HCT116 (cell line): ENCODE measurements around the gene RAPGEF3. TPM values are rescaled to one million over a fixed set of nuclear protein-coding genes. Genes with fewer than 3 reads are reported as not detected.

Source experiments
- ATAC-seq: fragments of 200-7000 bp; cut with Tn5 transposase; 2 replicates; pipeline ENCODE4 v1.9.1; 2020; ENCODE audit warnings: mild to moderate bottlenecking, moderate library complexity
- BruUV-seq: library from RNA; stranded (reverse); fragments of 400-500 nt; replicated peaks from 2 replicates; lab custom pipeline; 2021; lab: Mats Ljungman, UMichigan
- CTCF ChIA-PET: fragments of 300-600 bp; sonication (Branson Sonifier 250); formaldehyde crosslinking; loops from one replicate; lab custom pipeline; 2021; ENCODE audit warnings: antibody characterized with exemption; lab: Charles Lee
- POLR2A ChIA-PET: fragments of 300-600, 350-600 bp; sonication (Branson Sonifier 250); formaldehyde crosslinking; loops from one replicate; lab custom pipeline; 2021; ENCODE audit warnings: antibody characterized with exemption; lab: Charles Lee
- RAD21 ChIA-PET, 2 experiments: fragments of 300-600 bp; sonication (Branson Sonifier 250); formaldehyde crosslinking; loops; one replicate each; lab custom pipeline; 2023; ENCODE audit warnings: low total read pairs in 2 of 2; ENCODE audit not compliant: uncharacterized antibody in 2 of 2, unreplicated experiment in 2 of 2, low non-redundant PET in 1 of 2; lab: Charles Lee
- DNase-seq: peaks from one replicate; pipeline ENCODE4 v3.0.0-alpha.2; 2010; ENCODE audit warnings: low read depth, low spot score
- H2AFZ ChIP-seq: fragments of 200-600 bp; shearing (Covaris generic), sonication (generic); 2 replicates; pipeline ENCODE4 v1.6.1; 2017; ENCODE audit warnings: low read depth, mixed run types, mixed read lengths, antibody characterized with exemption, low read length; ENCODE audit not compliant: poor library complexity, severe bottlenecking
- H3K27ac ChIP-seq: 2 replicates; pipeline ENCODE4 v1.5.1; 2012; ENCODE audit warnings: low read depth, low read length
- H3K27me3 ChIP-seq: fragments of 200-600 bp; sonication (generic); 2 replicates; pipeline ENCODE4 v1.6.1; 2016; ENCODE audit warnings: mixed run types, low read length, mixed read lengths; ENCODE audit not compliant: insufficient read depth
- H3K36me3 ChIP-seq, 2 experiments: fragments of 200-500 bp in 1 of 2; fragments of 200-600 bp in 1 of 2; sonication (Bioruptor generic) in 1 of 2; sonication (generic) in 1 of 2; 2 replicates each; pipeline versions ENCODE4 v1.5.1 to v1.6.1; 2014 to 2016; ENCODE audit warnings: low read length in 2 of 2, inconsistent platforms in 1 of 2, mixed read lengths in 1 of 2, mixed run types in 1 of 2; ENCODE audit not compliant: insufficient read depth in 2 of 2, control insufficient read depth in 1 of 2
- H3K4me1 ChIP-seq, 2 experiments: fragments of 200-600 bp in 1 of 2; sonication (generic) in 1 of 2; 2 replicates each; pipeline versions ENCODE4 v1.5.1 to v1.6.1; 2012 to 2017; ENCODE audit warnings: low read length in 2 of 2, inconsistent platforms in 1 of 2, mild to moderate bottlenecking in 1 of 2, mixed read lengths in 1 of 2, mixed run types in 1 of 2, moderate library complexity in 1 of 2; ENCODE audit not compliant: insufficient read depth in 2 of 2, control insufficient read depth in 1 of 2
- H3K4me2 ChIP-seq: fragments of 200-600 bp; sonication (generic); 2 replicates; pipeline ENCODE4 v1.6.1; 2017; ENCODE audit warnings: mixed run types, low read length, mixed read lengths
- H3K4me3 ChIP-seq, 2 experiments: fragments of 200-600 bp in 1 of 2; sonication (generic) in 1 of 2; replicated peaks in 1 of 2; 2 replicates each; pipeline ENCODE4 v1.5.1; 2011 to 2016; ENCODE audit warnings: low read length in 2 of 2, control low read depth in 1 of 2, low read depth in 1 of 2, mild to moderate bottlenecking in 1 of 2, mixed read lengths in 1 of 2, mixed run types in 1 of 2
- H3K79me2 ChIP-seq: fragments of 200-600 bp; sonication (generic); 2 replicates; pipeline ENCODE4 v1.6.1; 2017; ENCODE audit warnings: mild to moderate bottlenecking, mixed run types, low read length, moderate library complexity, mixed read lengths; ENCODE audit not compliant: insufficient read depth
- H3K9ac ChIP-seq: fragments of 200-600 bp; sonication (generic); 2 replicates; pipeline ENCODE4 v1.6.1; 2016; ENCODE audit warnings: low read length, mixed read lengths
- H3K9me2 ChIP-seq: fragments of 200-600 bp; sonication (generic), shearing (Covaris generic); 2 replicates; pipeline ENCODE4 v1.6.1; 2017; ENCODE audit warnings: mixed run types, mild to moderate bottlenecking, moderate library complexity; ENCODE audit not compliant: insufficient read depth
- H3K9me3 ChIP-seq, 2 experiments: fragments of 200-500 bp in 1 of 2; fragments of 200-600 bp in 1 of 2; sonication (Bioruptor generic) in 1 of 2; sonication (generic) in 1 of 2; 2 replicates each; pipeline ENCODE4 v1.6.1; 2014 to 2017; ENCODE audit warnings: low read length in 2 of 2, mixed read lengths in 2 of 2, inconsistent platforms in 1 of 2, low read depth in 1 of 2, mild to moderate bottlenecking in 1 of 2, mixed run types in 1 of 2, moderate library complexity in 1 of 2; ENCODE audit not compliant: control insufficient read depth in 1 of 2, insufficient read depth in 1 of 2
- H4K20me1 ChIP-seq: fragments of 200-600 bp; sonication (generic), shearing (Covaris generic); 2 replicates; pipeline ENCODE4 v1.6.1; 2017; ENCODE audit warnings: mixed run types, mild to moderate bottlenecking, moderate library complexity; ENCODE audit not compliant: insufficient read depth
- ATF3 ChIP-seq: IDR thresholded peaks from 2 replicates; pipeline ENCODE4 v1.6.1; 2012
- CBX3 ChIP-seq: IDR thresholded peaks from 2 replicates; pipeline ENCODE4 v1.6.1; 2012; ENCODE audit warnings: low read depth
- CEBPB ChIP-seq: IDR thresholded peaks from 2 replicates; pipeline ENCODE4 v1.6.1; 2012; ENCODE audit warnings: low read depth
- CTCF ChIP-seq, 3 experiments: fragments of 200-600 bp in 1 of 3; sonication (generic) in 1 of 3; IDR thresholded peaks in 2 of 3; conservative IDR thresholded peaks in 1 of 3; 2 replicates each; pipeline ENCODE4 v1.5.1; 2012 to 2017; ENCODE audit warnings: low read depth in 2 of 3, low read length in 2 of 3, antibody characterized with exemption in 1 of 3, borderline replicate concordance in 1 of 3, control low read depth in 1 of 3, mild to moderate bottlenecking in 1 of 3, mixed read lengths in 1 of 3, mixed run types in 1 of 3, moderate library complexity in 1 of 3; ENCODE audit not compliant: insufficient read depth in 1 of 3
- EGR1 ChIP-seq: IDR thresholded peaks from 2 replicates; pipeline ENCODE4 v1.6.1; 2012; ENCODE audit warnings: low read depth
- ELF1 ChIP-seq: IDR thresholded peaks from 2 replicates; pipeline ENCODE4 v1.6.1; 2012; ENCODE audit warnings: low read depth, borderline replicate concordance
- EZH2phosphoT487 ChIP-seq: fragments of 200-600 bp; IDR thresholded peaks from 2 replicates; pipeline ENCODE4 v1.6.1; 2018; ENCODE audit warnings: antibody characterized with exemption, borderline replicate concordance
- FOSL1 ChIP-seq: IDR thresholded peaks from 2 replicates; pipeline ENCODE4 v1.6.1; 2012; ENCODE audit warnings: low read depth
- JUND ChIP-seq: IDR thresholded peaks from 2 replicates; pipeline ENCODE4 v1.6.1; 2012
- POLR2AphosphoS5 ChIP-seq: IDR thresholded peaks from 2 replicates; pipeline ENCODE4 v1.6.1; 2011; ENCODE audit warnings: mild to moderate bottlenecking, low read depth, low read length, moderate library complexity
- RAD21 ChIP-seq: IDR thresholded peaks from 2 replicates; pipeline ENCODE4 v1.6.1; 2012; ENCODE audit warnings: low read depth, mild to moderate bottlenecking
- REST ChIP-seq: IDR thresholded peaks from 2 replicates; pipeline ENCODE4 v1.6.1; 2012; ENCODE audit warnings: low read depth
- SIN3A ChIP-seq: IDR thresholded peaks from 2 replicates; pipeline ENCODE4 v1.6.1; 2012; ENCODE audit warnings: low read depth
- SRF ChIP-seq: IDR thresholded peaks from 2 replicates; pipeline ENCODE4 v1.6.1; 2012; ENCODE audit warnings: low read depth
- TCF7L2 ChIP-seq: IDR thresholded peaks from 2 replicates; pipeline ENCODE4 v1.7.0; 2011; ENCODE audit warnings: borderline replicate concordance, inconsistent platforms; ENCODE audit not compliant: insufficient read depth, insufficient read length; ENCODE audit errors: extremely low read depth
- YY1 ChIP-seq: IDR thresholded peaks from 2 replicates; pipeline ENCODE4 v1.6.1; 2011; ENCODE audit warnings: low read length, low read depth, moderate library complexity, mild to moderate bottlenecking; ENCODE audit not compliant: insufficient replicate concordance; ENCODE audit errors: extremely low read depth
- ZBTB33 ChIP-seq: IDR thresholded peaks from 2 replicates; pipeline ENCODE4 v1.6.1; 2011; ENCODE audit warnings: mild to moderate bottlenecking, low read length, moderate library complexity; ENCODE audit not compliant: insufficient replicate concordance; ENCODE audit errors: extremely low read depth
- intact Hi-C: fragments of 100-400 bp; cut with micrococcal nuclease; formaldehyde crosslinking; loops from 2 replicates; pipeline ENCODE4 v1.10.0; 2022
- total RNA-seq: library from RNA; stranded (reverse); gene quantifications from one replicate; pipeline ENCODE4 v1.2.1, GENCODE V29; 2021; ENCODE audit not compliant: unreplicated experiment

Gene RAPGEF3
- total RNA-seq, 1 experiment from 2014 or later = 1.8 TPM

- ATAC-seq = no peak
- ChIA-PET CTCF (interaction anchor here (6.2 kb wide), 1 partner anchor 100 kb away, joined by 164 read pairs; no protein-coding TSS in a partner anchor), RAD21 (no interaction called here), POLR2A (no interaction called here)
- no peaks in the 10 kb centered on the region for H3K36me3 ChIP-seq
- H2AFZ ChIP-seq = no peak overlapping the region
- DNase-seq = no peak
- no peak overlapping the region for H3K9ac ChIP-seq
- peaks cover 28 to 46% of the 10 kb centered on the region in 2 experiments for H3K4me1 ChIP-seq
- no peak overlapping the region for H3K27ac ChIP-seq
- no peak overlapping the region for H3K4me3 ChIP-seq
- no TSS peak for BruUV-seq
- TF ChIP-seq FOSL1 = no peak
- TF ChIP-seq REST = no peak
- TF ChIP-seq SIN3A = no peak
- no peak for TF ChIP-seq CTCF (IDR thresholded peaks at IDR 0.05 in 2 of 3, conservative IDR thresholded peaks at IDR 0.05 in 1 of 3; ENCODE audit: borderline replicate concordance in 1 of 3, insufficient read depth in 1 of 3, low read depth in 2 of 3, low read length in 2 of 3)
- TF ChIP-seq ELF1 = no peak
- TF ChIP-seq CEBPB = no peak
- TF ChIP-seq JUND = no peak
- TF ChIP-seq EZH2phosphoT487 = no peak
- TF ChIP-seq EGR1 = no peak
- no peak for TF ChIP-seq TCF7L2
- TF ChIP-seq YY1 = no peak
- no peak for TF ChIP-seq CBX3
- TF ChIP-seq ZBTB33 = no peak
- TF ChIP-seq SRF = no peak
- no peak for TF ChIP-seq ATF3
- TF ChIP-seq POLR2AphosphoS5 = no peak
- no peak for TF ChIP-seq RAD21
- H3K4me2 ChIP-seq = no peak overlapping the region
- H4K20me1 ChIP-seq = no peaks in the 10 kb centered on the region
- intact Hi-C loops = no loop called here
- no peaks in the 10 kb centered on the region for H3K79me2 ChIP-seq
- no peaks in the 10 kb centered on the region for H3K9me2 ChIP-seq
- H3K27me3 ChIP-seq = no peaks in the 10 kb centered on the region
- no peaks in the 10 kb centered on the region for H3K9me3 ChIP-seq
Observed at GRCh38 chr12:47739297-47739696, 19.4 kb downstream of the RAPGEF3 start.
